H9 (cell line): ENCODE results near the gene COQ10B. TPM values are rescaled to one million over a fixed set of nuclear protein-coding genes. Genes with fewer than 3 reads are reported as not detected.

ENCODE experiments used
- DNase-seq: peaks from one replicate; pipeline ENCODE4 v3.0.0-alpha.2; 2017
- H2AFZ ChIP-seq: one replicate; pipeline ENCODE4 v1.6.1; 2013; ENCODE audit warnings: mild to moderate bottlenecking, low read length, control low read depth, moderate library complexity
- H2AK5ac ChIP-seq: 2 replicates; pipeline ENCODE4 v1.6.1; 2013; ENCODE audit warnings: low read length, control low read depth, mixed read lengths; ENCODE audit not compliant: insufficient read length
- H2BK120ac ChIP-seq: one replicate; pipeline ENCODE4 v1.6.1; 2013; ENCODE audit warnings: low read depth, mild to moderate bottlenecking, low read length, control low read depth, inconsistent platforms; ENCODE audit not compliant: poor library complexity, severe bottlenecking
- H2BK12ac ChIP-seq: 2 replicates; pipeline ENCODE4 v1.6.1; 2013; ENCODE audit warnings: low read length, control low read depth, mixed read lengths, low read depth; ENCODE audit not compliant: insufficient read length
- H2BK15ac ChIP-seq: 2 replicates; pipeline ENCODE4 v1.6.1; 2013; ENCODE audit warnings: low read depth, low read length, control low read depth
- H2BK20ac ChIP-seq: one replicate; pipeline ENCODE4 v1.6.1; 2013; ENCODE audit warnings: low read depth, mild to moderate bottlenecking, low read length, control low read depth, inconsistent platforms; ENCODE audit not compliant: poor library complexity, severe bottlenecking
- H2BK5ac ChIP-seq: 2 replicates; pipeline ENCODE4 v1.6.1; 2013; ENCODE audit warnings: low read length, control low read depth, mixed read lengths; ENCODE audit not compliant: insufficient read length
- H3K14ac ChIP-seq: 2 replicates; pipeline ENCODE4 v1.6.1; 2013; ENCODE audit warnings: low read length, control low read depth; ENCODE audit not compliant: insufficient read depth
- H3K18ac ChIP-seq: 2 replicates; pipeline ENCODE4 v1.6.1; 2013; ENCODE audit warnings: low read depth, mild to moderate bottlenecking, mixed read lengths, low read length, control low read depth; ENCODE audit not compliant: insufficient read length
- H3K23ac ChIP-seq: 2 replicates; pipeline ENCODE4 v1.6.1; 2013; ENCODE audit warnings: low read length, control low read depth, mixed read lengths, low read depth; ENCODE audit not compliant: insufficient read length
- H3K23me2 ChIP-seq: 2 replicates; pipeline ENCODE4 v1.6.1; 2013; ENCODE audit warnings: low read depth, mild to moderate bottlenecking, mixed read lengths, low read length, control low read depth; ENCODE audit not compliant: insufficient read length, poor library complexity, severe bottlenecking
- H3K27ac ChIP-seq: 2 replicates; pipeline ENCODE4 v1.5.1; 2013; ENCODE audit warnings: low read length, control low read depth, mixed read lengths, low read depth; ENCODE audit not compliant: insufficient read length
- H3K27me3 ChIP-seq: 2 replicates; pipeline ENCODE4 v1.6.1; 2013; ENCODE audit warnings: low read length, control low read depth, inconsistent platforms; ENCODE audit not compliant: insufficient read depth
- H3K4ac ChIP-seq: 2 replicates; pipeline ENCODE4 v1.6.1; 2013; ENCODE audit warnings: low read depth, mild to moderate bottlenecking, control low read depth, inconsistent platforms, low read length, moderate library complexity
- H3K4me1 ChIP-seq: 2 replicates; pipeline ENCODE4 v1.6.1; 2013; ENCODE audit warnings: low read length, control low read depth, inconsistent platforms; ENCODE audit not compliant: insufficient read depth
- H3K4me2 ChIP-seq: 2 replicates; pipeline ENCODE4 v1.6.1; 2013; ENCODE audit warnings: low read length, control low read depth, mixed read lengths; ENCODE audit not compliant: insufficient read length, insufficient read depth
- H3K56ac ChIP-seq: 2 replicates; pipeline ENCODE4 v1.6.1; 2013; ENCODE audit warnings: low read depth, mild to moderate bottlenecking, mixed read lengths, low read length, control low read depth; ENCODE audit not compliant: insufficient read length
- H3K79me1 ChIP-seq: 2 replicates; pipeline ENCODE4 v1.6.1; 2013; ENCODE audit warnings: low read depth, mild to moderate bottlenecking, moderate library complexity, low read length, control low read depth, inconsistent platforms; ENCODE audit not compliant: insufficient read depth, poor library complexity, severe bottlenecking
- H3K79me2 ChIP-seq: 2 replicates; pipeline ENCODE4 v1.6.1; 2013; ENCODE audit warnings: low read length, control low read depth, inconsistent platforms; ENCODE audit not compliant: insufficient read depth
- H3K9ac ChIP-seq: 2 replicates; pipeline ENCODE4 v1.6.1; 2013; ENCODE audit warnings: low read length, control low read depth, mixed read lengths; ENCODE audit not compliant: insufficient read length; ENCODE audit errors: extremely low read depth
- H3K9me3 ChIP-seq: one replicate; pipeline ENCODE4 v1.6.1; 2013; ENCODE audit warnings: low read depth, low read length, inconsistent platforms; ENCODE audit not compliant: control insufficient read depth
- H3T11ph ChIP-seq: one replicate; pipeline ENCODE4 v1.6.1; 2013; ENCODE audit warnings: mild to moderate bottlenecking, low read length, control low read depth, inconsistent platforms
- H4K20me1 ChIP-seq: one replicate; pipeline ENCODE4 v1.6.1; 2013; ENCODE audit not compliant: control insufficient read depth, insufficient read length, insufficient read depth
- H4K5ac ChIP-seq: 2 replicates; pipeline ENCODE4 v1.6.1; 2013; ENCODE audit warnings: low read depth, mild to moderate bottlenecking, mixed read lengths, low read length, control low read depth; ENCODE audit not compliant: insufficient read length
- H4K8ac ChIP-seq: replicated peaks from 2 replicates; pipeline ENCODE4 v1.6.1; 2013; ENCODE audit warnings: low read length, control low read depth, mixed read lengths, low read depth; ENCODE audit not compliant: insufficient read length
- H4K91ac ChIP-seq: 2 replicates; pipeline ENCODE4 v1.6.1; 2013; ENCODE audit warnings: low read depth, mild to moderate bottlenecking, moderate library complexity, mixed read lengths, low read length, control low read depth; ENCODE audit not compliant: insufficient read length
- H3K27ac Mint-ChIP-seq, 3 experiments: 2 replicates in 2 of 3; 3 replicates in 1 of 3; pipeline ENCODE4 v1.8.0; 2020 to 2021; ENCODE audit warnings: mixed read lengths in 3 of 3, mild to moderate bottlenecking in 1 of 3, moderate library complexity in 1 of 3
- H3K27me3 Mint-ChIP-seq: 2 replicates; pipeline ENCODE4 v1.8.0; 2021; ENCODE audit warnings: low read depth, mild to moderate bottlenecking, moderate library complexity, mixed read lengths
- H3K36me3 Mint-ChIP-seq, 3 experiments: 2 replicates in 2 of 3; 3 replicates in 1 of 3; pipeline ENCODE4 v1.8.0; 2020 to 2021; ENCODE audit warnings: low read depth in 3 of 3, mixed read lengths in 3 of 3; ENCODE audit not compliant: insufficient read depth in 1 of 3
- H3K4me1 Mint-ChIP-seq, 2 experiments: 2 replicates each; pipeline ENCODE4 v1.8.0; 2020; ENCODE audit warnings: mixed read lengths in 2 of 2
- H3K4me3 Mint-ChIP-seq, 2 experiments: 2 replicates in 1 of 2; 3 replicates in 1 of 2; pipeline ENCODE4 v1.8.0; 2020 to 2021; ENCODE audit warnings: mild to moderate bottlenecking in 2 of 2, mixed read lengths in 2 of 2, moderate library complexity in 1 of 2
- H3K9me3 Mint-ChIP-seq, 2 experiments: 2 replicates in 1 of 2; 3 replicates in 1 of 2; pipeline ENCODE4 v1.8.0; 2020; ENCODE audit warnings: mild to moderate bottlenecking in 2 of 2, mixed read lengths in 2 of 2, moderate library complexity in 1 of 2
- WGBS: extraction: QIAGEN DNeasy Blood & Tissue Kit; methylation state at CpG from one replicate; pipeline ENCODE4 v1.1.7; 2013; ENCODE audit warnings: missing lambda C conversion rate, low lambda C conversion rate, mixed read lengths; ENCODE audit not compliant: insufficient read length; ENCODE audit errors: extremely low coverage; 5-methylcytosine and 5-hydroxymethylcytosine counted together
- total RNA-seq: library from RNA; stranded (reverse); gene quantifications from 2 replicates; pipeline ENCODE4 v1.2.1, GENCODE V29; 2021
- TF ChIP-seq, protein P1 (sequence below): fragments of 200-600 bp; sonication (generic); conservative IDR thresholded peaks from 3 replicates; pipeline ENCODE4 v1.8.0; 2021; ENCODE audit warnings: antibody characterized with exemption, mild to moderate bottlenecking

Gene COQ10B
- total RNA-seq, 1 experiment from 2014 or later, result 16.2 TPM

DNA sequence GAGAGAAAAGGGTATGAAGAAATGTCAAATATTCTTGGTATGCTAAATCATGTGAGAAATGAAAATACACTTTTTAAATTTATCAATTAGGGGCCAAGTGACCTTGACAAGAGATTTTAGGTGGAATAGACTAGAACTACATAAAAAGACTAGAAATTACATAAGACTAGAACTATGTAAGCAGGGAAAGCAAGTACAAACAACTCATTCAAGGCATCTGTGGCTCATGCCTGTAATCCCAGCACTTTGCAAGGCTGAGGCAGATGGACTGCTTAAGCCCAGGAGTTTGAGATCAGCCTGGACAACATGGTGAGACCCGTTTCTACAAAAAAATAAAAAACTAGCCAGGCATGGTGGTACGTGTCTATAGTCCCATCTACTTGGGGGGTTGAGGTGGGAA is 38.8 kb upstream of the COQ10B start:
- Mint-ChIP-seq H3K27me3 (no peaks in the 10 kb centered on the region), H3K36me3 (peaks cover 48 to 85% (median 80%) of the 10 kb centered on the region in 3 experiments; a peak in 6 of 7 replicates), H3K9me3 (no peaks in the 10 kb centered on the region), H3K4me3 (no peak overlapping the region), H3K4me1 (no peaks in the 10 kb centered on the region), H3K27ac (no peak overlapping the region; a peak in 1 of 7 replicates)
- H3K4me2 ChIP-seq, result no peak overlapping the region
- no peak overlapping the region for H2BK120ac ChIP-seq
- H4K20me1 ChIP-seq, result no peaks in the 10 kb centered on the region
- no peak overlapping the region for H4K8ac ChIP-seq
- H3K79me2 ChIP-seq, result no peaks in the 10 kb centered on the region; the same call in 1 of the 2 replicates
- H3K23me2 ChIP-seq, result no peaks in the 10 kb centered on the region
- H3K27me3 ChIP-seq, result no peaks in the 10 kb centered on the region
- H3T11ph ChIP-seq, result no peak overlapping the region
- H3K14ac ChIP-seq, result no peak overlapping the region
- no peak overlapping the region for H4K5ac ChIP-seq
- no peaks in the 10 kb centered on the region for H3K4me1 ChIP-seq
- no CpG with 5 or more reads among the region's 2 CpGs for WGBS
- H2BK12ac ChIP-seq, result no peak overlapping the region
- H2AK5ac ChIP-seq, result no peak overlapping the region
- no peak overlapping the region for H2AFZ ChIP-seq
- no peak overlapping the region for H3K18ac ChIP-seq
- no peak overlapping the region for H3K27ac ChIP-seq
- H3K9ac ChIP-seq, result no peak overlapping the region
- no peak for DNase-seq
- no peak overlapping the region for H3K56ac ChIP-seq
- no peak overlapping the region for H2BK5ac ChIP-seq
- H3K23ac ChIP-seq, result no peak overlapping the region
- H3K79me1 ChIP-seq, result peaks cover 3% of the 10 kb centered on the region
- no peak overlapping the region for H2BK15ac ChIP-seq
- no peak overlapping the region for H3K4ac ChIP-seq
- TF ChIP-seq, protein P1, sequence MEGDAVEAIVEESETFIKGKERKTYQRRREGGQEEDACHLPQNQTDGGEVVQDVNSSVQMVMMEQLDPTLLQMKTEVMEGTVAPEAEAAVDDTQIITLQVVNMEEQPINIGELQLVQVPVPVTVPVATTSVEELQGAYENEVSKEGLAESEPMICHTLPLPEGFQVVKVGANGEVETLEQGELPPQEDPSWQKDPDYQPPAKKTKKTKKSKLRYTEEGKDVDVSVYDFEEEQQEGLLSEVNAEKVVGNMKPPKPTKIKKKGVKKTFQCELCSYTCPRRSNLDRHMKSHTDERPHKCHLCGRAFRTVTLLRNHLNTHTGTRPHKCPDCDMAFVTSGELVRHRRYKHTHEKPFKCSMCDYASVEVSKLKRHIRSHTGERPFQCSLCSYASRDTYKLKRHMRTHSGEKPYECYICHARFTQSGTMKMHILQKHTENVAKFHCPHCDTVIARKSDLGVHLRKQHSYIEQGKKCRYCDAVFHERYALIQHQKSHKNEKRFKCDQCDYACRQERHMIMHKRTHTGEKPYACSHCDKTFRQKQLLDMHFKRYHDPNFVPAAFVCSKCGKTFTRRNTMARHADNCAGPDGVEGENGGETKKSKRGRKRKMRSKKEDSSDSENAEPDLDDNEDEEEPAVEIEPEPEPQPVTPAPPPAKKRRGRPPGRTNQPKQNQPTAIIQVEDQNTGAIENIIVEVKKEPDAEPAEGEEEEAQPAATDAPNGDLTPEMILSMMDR, result no peak
- no peak overlapping the region for H4K91ac ChIP-seq
- no peaks in the 10 kb centered on the region for H3K9me3 ChIP-seq
- no peak overlapping the region for H2BK20ac ChIP-seq
